ENCODE results near the gene FIBIN.

FIBIN gene

DNA sequence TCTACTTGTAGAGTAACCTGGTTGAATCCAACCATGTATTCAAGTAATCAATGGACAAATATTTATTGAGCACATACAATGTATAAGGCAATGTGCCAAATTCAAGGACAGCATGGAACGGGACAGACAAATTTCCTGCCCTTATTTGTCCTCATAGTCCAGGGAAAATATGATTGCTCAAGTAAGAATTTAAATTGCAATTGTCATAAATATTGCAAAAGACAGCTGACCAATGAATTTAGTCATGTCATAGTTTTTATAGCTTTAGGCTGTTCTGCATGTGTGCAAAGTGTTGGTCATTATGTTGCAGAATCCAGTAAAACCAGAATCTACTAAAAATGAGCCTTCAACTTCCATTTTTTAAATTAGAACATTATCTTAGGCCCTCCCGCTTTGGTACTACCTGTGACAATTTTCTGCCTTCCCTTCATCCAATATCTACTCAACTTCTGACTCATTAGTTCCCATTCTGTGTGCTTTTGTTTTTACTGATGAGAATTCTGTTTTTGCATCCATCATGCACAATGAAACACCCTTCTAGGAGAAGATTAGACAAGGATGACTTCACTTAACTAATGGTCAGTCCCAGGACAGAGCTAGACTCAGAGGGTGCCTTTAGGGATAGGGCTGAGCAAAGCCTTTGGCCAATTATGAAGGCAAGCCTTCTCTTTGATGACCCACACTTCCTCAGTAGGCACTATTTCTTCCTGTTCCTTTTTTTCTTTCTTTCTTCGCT is 45.8 kb upstream of the FIBIN start:
- TF ChIP-seq FOXM1 (IDR thresholded peaks at IDR 0.05; ENCODE audit: borderline replicate concordance, low read depth) (no peak), ZBTB7A (IDR thresholded peaks at IDR 0.05; ENCODE audit: low read depth) (no peak), TEAD4 (IDR thresholded peaks at IDR 0.05) (no peak), TAF1 (IDR thresholded peaks at IDR 0.05; ENCODE audit: low read depth) (no peak), EP300 (IDR thresholded peaks at IDR 0.05; ENCODE audit: borderline replicate concordance) (no peak), NFIC (IDR thresholded peaks at IDR 0.05) (no peak), YY1 (IDR thresholded peaks at IDR 0.05; ENCODE audit: low read depth) (no peak), EGR1 (IDR thresholded peaks at IDR 0.05) (no peak), RAD21 (IDR thresholded peaks at IDR 0.05; ENCODE audit: low read depth) (no peak), CREB1 (IDR thresholded peaks at IDR 0.05; ENCODE audit: low read depth) (no peak), CEBPB (IDR thresholded peaks at IDR 0.05) (no peak), TCF12 (IDR thresholded peaks at IDR 0.05; ENCODE audit: low read depth) (no peak)
- TF ChIP-seq, protein P1, sequence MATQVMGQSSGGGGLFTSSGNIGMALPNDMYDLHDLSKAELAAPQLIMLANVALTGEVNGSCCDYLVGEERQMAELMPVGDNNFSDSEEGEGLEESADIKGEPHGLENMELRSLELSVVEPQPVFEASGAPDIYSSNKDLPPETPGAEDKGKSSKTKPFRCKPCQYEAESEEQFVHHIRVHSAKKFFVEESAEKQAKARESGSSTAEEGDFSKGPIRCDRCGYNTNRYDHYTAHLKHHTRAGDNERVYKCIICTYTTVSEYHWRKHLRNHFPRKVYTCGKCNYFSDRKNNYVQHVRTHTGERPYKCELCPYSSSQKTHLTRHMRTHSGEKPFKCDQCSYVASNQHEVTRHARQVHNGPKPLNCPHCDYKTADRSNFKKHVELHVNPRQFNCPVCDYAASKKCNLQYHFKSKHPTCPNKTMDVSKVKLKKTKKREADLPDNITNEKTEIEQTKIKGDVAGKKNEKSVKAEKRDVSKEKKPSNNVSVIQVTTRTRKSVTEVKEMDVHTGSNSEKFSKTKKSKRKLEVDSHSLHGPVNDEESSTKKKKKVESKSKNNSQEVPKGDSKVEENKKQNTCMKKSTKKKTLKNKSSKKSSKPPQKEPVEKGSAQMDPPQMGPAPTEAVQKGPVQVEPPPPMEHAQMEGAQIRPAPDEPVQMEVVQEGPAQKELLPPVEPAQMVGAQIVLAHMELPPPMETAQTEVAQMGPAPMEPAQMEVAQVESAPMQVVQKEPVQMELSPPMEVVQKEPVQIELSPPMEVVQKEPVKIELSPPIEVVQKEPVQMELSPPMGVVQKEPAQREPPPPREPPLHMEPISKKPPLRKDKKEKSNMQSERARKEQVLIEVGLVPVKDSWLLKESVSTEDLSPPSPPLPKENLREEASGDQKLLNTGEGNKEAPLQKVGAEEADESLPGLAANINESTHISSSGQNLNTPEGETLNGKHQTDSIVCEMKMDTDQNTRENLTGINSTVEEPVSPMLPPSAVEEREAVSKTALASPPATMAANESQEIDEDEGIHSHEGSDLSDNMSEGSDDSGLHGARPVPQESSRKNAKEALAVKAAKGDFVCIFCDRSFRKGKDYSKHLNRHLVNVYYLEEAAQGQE (IDR thresholded peaks at IDR 0.05; ENCODE audit: low read depth) = no peak
- TF ChIP-seq, protein P2, sequence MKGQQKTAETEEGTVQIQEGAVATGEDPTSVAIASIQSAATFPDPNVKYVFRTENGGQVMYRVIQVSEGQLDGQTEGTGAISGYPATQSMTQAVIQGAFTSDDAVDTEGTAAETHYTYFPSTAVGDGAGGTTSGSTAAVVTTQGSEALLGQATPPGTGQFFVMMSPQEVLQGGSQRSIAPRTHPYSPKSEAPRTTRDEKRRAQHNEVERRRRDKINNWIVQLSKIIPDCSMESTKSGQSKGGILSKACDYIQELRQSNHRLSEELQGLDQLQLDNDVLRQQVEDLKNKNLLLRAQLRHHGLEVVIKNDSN (IDR thresholded peaks at IDR 0.05) = no peak
- TF ChIP-seq, protein P3, sequence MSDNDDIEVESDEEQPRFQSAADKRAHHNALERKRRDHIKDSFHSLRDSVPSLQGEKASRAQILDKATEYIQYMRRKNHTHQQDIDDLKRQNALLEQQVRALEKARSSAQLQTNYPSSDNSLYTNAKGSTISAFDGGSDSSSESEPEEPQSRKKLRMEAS (IDR thresholded peaks at IDR 0.05) = no peak

DNA sequence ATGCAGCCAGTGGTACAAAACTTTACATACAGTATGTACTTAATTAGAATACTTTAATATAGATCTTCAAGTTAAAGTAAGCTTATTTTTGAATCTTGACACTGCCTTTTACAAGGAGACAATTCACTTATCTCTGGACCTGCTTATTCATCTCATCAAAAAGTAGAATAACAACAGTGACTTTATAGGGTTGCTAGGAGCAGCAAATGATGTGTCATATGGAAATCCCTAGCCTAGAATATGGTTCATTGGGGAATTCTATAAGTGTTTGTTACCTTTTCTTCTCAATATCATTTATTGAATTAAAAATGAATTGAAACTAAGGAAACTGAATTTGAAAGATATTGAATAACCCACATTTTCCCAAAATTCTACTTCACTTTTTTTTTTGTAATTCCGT is 45.0 kb upstream of the FIBIN start:
- TF ChIP-seq TEAD4 (IDR thresholded peaks at IDR 0.05) = no peak
- no peak for TF ChIP-seq CREB1 (IDR thresholded peaks at IDR 0.05; ENCODE audit: low read depth)
- no peak for TF ChIP-seq EP300 (IDR thresholded peaks at IDR 0.05; ENCODE audit: borderline replicate concordance)
- TF ChIP-seq NFIC (IDR thresholded peaks at IDR 0.05) = no peak
- TF ChIP-seq, protein P2 (IDR thresholded peaks at IDR 0.05) = no peak
- TF ChIP-seq YY1 (IDR thresholded peaks at IDR 0.05; ENCODE audit: low read depth) = no peak
- no peak for TF ChIP-seq TCF12 (IDR thresholded peaks at IDR 0.05; ENCODE audit: low read depth)
- TF ChIP-seq, protein P3 (IDR thresholded peaks at IDR 0.05) = no peak
- TF ChIP-seq FOXM1 (IDR thresholded peaks at IDR 0.05; ENCODE audit: borderline replicate concordance, low read depth) = no peak
- TF ChIP-seq ZBTB7A (IDR thresholded peaks at IDR 0.05; ENCODE audit: low read depth) = no peak

DNA sequence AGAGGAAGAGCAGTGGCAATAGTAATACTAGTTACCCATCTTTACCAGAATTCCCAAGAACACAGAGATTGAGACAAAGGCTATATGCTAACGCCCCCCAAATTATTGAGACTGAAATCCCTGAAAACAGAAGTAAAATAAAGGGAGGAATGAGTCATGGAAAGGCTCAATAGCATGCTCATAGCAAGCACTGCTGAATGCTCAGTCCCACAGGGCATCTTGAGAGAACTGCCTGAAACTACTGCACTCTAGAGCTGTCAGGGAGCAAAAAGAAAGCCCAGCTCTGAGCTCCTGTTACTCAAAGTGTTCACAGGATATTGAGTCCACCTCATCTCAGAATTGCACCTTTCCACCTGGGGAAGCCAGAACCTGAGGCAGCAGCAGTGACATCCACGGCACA is 44.1 kb upstream of the FIBIN start:
- TF ChIP-seq, protein P1 (IDR thresholded peaks at IDR 0.05; ENCODE audit: low read depth) = no peak
- TF ChIP-seq EP300 (IDR thresholded peaks at IDR 0.05; ENCODE audit: borderline replicate concordance) (no peak), FOXM1 (IDR thresholded peaks at IDR 0.05; ENCODE audit: borderline replicate concordance, low read depth) (no peak), TEAD4 (IDR thresholded peaks at IDR 0.05) (no peak), CEBPB (IDR thresholded peaks at IDR 0.05) (no peak), CREB1 (IDR thresholded peaks at IDR 0.05; ENCODE audit: low read depth) (no peak), NFIC (IDR thresholded peaks at IDR 0.05) (no peak), ZBTB7A (IDR thresholded peaks at IDR 0.05; ENCODE audit: low read depth) (no peak), TCF12 (IDR thresholded peaks at IDR 0.05; ENCODE audit: low read depth) (no peak), EGR1 (IDR thresholded peaks at IDR 0.05) (no peak), RAD21 (IDR thresholded peaks at IDR 0.05; ENCODE audit: low read depth) (no peak), YY1 (IDR thresholded peaks at IDR 0.05; ENCODE audit: low read depth) (no peak), TAF1 (IDR thresholded peaks at IDR 0.05; ENCODE audit: low read depth) (no peak)
- TF ChIP-seq, protein P3 (IDR thresholded peaks at IDR 0.05) = no peak
- TF ChIP-seq, protein P2 (IDR thresholded peaks at IDR 0.05) = no peak

DNA sequence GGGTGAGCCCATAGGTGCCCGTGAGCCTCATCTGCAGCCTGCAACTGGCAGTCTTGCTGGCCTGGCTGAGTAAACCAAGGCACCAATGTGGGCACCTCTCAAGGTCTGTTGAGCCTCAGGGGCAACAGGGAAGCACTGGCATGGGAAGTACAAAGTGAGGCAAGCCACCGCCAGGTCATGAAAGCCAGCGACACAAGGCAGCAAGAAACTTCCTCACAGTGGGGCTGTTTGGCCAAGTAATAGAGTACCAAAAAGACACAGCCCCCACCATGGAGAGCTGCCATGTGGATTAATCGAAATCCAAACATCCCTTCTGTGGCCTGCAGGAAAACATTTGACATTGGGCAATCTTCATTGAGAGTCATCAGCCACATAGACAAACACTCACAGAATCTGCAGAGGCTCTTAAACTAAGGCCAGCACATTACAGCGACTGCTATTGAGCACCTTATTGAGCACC is 43.6 kb upstream of the FIBIN start:
- TF ChIP-seq EGR1 (IDR thresholded peaks at IDR 0.05) (no peak), NFIC (IDR thresholded peaks at IDR 0.05) (no peak), FOXM1 (IDR thresholded peaks at IDR 0.05; ENCODE audit: borderline replicate concordance, low read depth) (no peak), CEBPB (IDR thresholded peaks at IDR 0.05) (no peak), CREB1 (IDR thresholded peaks at IDR 0.05; ENCODE audit: low read depth) (no peak), ZBTB7A (IDR thresholded peaks at IDR 0.05; ENCODE audit: low read depth) (no peak), RAD21 (IDR thresholded peaks at IDR 0.05; ENCODE audit: low read depth) (no peak), YY1 (IDR thresholded peaks at IDR 0.05; ENCODE audit: low read depth) (no peak), TCF12 (IDR thresholded peaks at IDR 0.05; ENCODE audit: low read depth) (no peak), TEAD4 (IDR thresholded peaks at IDR 0.05) (no peak), EP300 (IDR thresholded peaks at IDR 0.05; ENCODE audit: borderline replicate concordance) (no peak)
- TF ChIP-seq, protein P3 (IDR thresholded peaks at IDR 0.05) = no peak
- TF ChIP-seq, protein P1 (IDR thresholded peaks at IDR 0.05; ENCODE audit: low read depth) = no peak
- TF ChIP-seq, protein P2 (IDR thresholded peaks at IDR 0.05) = no peak

All from Ishikawa (cell line).